ENCODE results near the gene WDR18. TPM values are rescaled to one million over a fixed set of nuclear protein-coding genes. Genes with fewer than 3 reads are reported as not detected.

The WDR18 gene
- total RNA-seq, 1 donor from 2014 or later = 38.6 TPM

DNA sequence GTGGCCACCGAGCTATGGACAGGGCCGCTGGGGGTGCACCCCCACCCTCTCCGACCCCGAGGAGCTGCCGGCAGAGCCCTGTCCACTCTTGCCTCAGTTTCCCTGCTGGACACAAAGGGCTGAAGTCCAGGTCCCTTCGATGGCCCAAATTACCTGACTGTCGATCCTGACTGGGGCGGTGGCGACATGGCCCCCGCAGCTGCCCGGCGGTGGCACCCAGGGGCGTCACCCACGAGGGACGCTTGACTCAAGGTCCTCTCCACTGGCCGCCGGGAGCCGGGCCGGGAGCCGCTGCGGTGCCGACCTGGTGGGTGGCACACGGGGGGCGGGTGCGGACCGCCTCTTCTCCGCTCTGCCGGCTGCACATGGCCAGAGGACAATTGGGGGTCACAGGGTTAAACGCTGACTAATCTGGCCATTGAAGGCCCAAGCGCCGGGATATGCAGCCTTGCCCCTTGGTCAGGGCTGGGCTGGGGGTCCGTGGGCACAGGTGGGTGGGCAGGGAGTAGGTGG, 42.0 kb upstream of the WDR18 start:
- H3K4me1 ChIP-seq = no peaks in the 10 kb centered on the region
- H3K79me2 ChIP-seq (ENCODE audit: low read depth) = peaks cover 95% of the 10 kb centered on the region
- no peaks in the 10 kb centered on the region for H3K27me3 ChIP-seq
- H2AFZ ChIP-seq (replicated peaks) = no peak overlapping the region
- H3K4me2 ChIP-seq = no peak overlapping the region
- H3F3A ChIP-seq (ENCODE audit: low read depth) = no peaks in the 10 kb centered on the region
- Mint-ChIP-seq H3K4me1 (peaks cover 14% of the 10 kb centered on the region), H3K9me3 (no peaks in the 10 kb centered on the region), H3K27ac (no peak overlapping the region), H3K36me3 (peaks cover 24% of the 10 kb centered on the region), H3K4me3 (no peak overlapping the region), H3K27me3 (ENCODE audit: insufficient read depth, low read depth) (peaks cover 8% of the 10 kb centered on the region)
- H3K9ac ChIP-seq = no peak overlapping the region
- H3K9me3 ChIP-seq (ENCODE audit: low read depth) = no peaks in the 10 kb centered on the region
- H3K36me3 ChIP-seq = no peaks in the 10 kb centered on the region
- H3K27ac ChIP-seq = no peak overlapping the region
- peaks cover 91% of the 10 kb centered on the region for H4K20me1 ChIP-seq (ENCODE audit: low read depth)
- no peak overlapping the region for H3K4me3 ChIP-seq
- no peak for DNase-seq (ENCODE audit: low spot score)
- TF ChIP-seq EZH2phosphoT487 (IDR thresholded peaks at IDR 0.05) (no peak), EZH2 (IDR thresholded peaks at IDR 0.05) (no peak)
- TF ChIP-seq, protein P1, sequence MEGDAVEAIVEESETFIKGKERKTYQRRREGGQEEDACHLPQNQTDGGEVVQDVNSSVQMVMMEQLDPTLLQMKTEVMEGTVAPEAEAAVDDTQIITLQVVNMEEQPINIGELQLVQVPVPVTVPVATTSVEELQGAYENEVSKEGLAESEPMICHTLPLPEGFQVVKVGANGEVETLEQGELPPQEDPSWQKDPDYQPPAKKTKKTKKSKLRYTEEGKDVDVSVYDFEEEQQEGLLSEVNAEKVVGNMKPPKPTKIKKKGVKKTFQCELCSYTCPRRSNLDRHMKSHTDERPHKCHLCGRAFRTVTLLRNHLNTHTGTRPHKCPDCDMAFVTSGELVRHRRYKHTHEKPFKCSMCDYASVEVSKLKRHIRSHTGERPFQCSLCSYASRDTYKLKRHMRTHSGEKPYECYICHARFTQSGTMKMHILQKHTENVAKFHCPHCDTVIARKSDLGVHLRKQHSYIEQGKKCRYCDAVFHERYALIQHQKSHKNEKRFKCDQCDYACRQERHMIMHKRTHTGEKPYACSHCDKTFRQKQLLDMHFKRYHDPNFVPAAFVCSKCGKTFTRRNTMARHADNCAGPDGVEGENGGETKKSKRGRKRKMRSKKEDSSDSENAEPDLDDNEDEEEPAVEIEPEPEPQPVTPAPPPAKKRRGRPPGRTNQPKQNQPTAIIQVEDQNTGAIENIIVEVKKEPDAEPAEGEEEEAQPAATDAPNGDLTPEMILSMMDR (IDR thresholded peaks at IDR 0.05) = no peak

DNA sequence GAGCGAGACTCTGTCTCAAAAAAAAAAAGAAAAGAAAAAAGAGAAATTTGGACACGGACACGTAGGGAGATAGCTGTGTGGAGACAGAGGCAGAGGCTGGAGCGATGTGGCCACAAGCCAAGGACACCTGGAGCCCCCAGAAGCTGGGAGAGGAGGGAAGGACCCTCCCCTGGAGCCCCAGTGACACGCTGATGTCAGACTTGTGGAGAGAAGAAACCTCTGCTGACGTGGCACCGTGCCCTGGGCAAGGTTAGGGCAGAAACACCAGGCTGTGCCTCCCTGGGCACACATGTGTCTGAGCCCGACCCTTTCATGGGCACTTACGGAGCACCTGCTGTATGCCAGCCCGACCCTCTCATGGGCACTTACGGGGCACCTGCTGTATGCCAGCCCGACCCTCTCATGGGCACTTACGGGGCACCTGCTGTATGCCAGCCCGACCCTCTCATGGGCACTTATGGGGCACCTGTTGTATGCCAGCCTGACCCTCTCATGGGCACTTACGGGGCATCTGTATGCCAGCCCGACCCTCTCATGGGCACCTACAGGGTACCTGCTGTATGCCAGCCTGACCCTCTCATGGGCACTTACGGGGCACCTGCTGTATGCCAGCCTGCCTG, 40.5 kb upstream of the WDR18 start:
- Mint-ChIP-seq H3K4me3 (no peak overlapping the region), H3K36me3 (peaks cover 19% of the 10 kb centered on the region), H3K27me3 (ENCODE audit: insufficient read depth, low read depth) (peaks cover 8% of the 10 kb centered on the region), H3K4me1 (peaks cover 10% of the 10 kb centered on the region), H3K9me3 (no peaks in the 10 kb centered on the region), H3K27ac (no peak overlapping the region)
- TF ChIP-seq EZH2phosphoT487 (IDR thresholded peaks at IDR 0.05) (no peak), EZH2 (IDR thresholded peaks at IDR 0.05) (no peak)
- TF ChIP-seq, protein P1 (IDR thresholded peaks at IDR 0.05) = no peak
- no peak overlapping the region for H3K4me3 ChIP-seq
- H4K20me1 ChIP-seq (ENCODE audit: low read depth) = peaks cover 93% of the 10 kb centered on the region
- H3K9me3 ChIP-seq (ENCODE audit: low read depth) = no peaks in the 10 kb centered on the region
- H3K79me2 ChIP-seq (ENCODE audit: low read depth) = peaks cover 96% of the 10 kb centered on the region
- no peak overlapping the region for H3K4me2 ChIP-seq
- H3K36me3 ChIP-seq = no peaks in the 10 kb centered on the region
- H3K9ac ChIP-seq = no peak overlapping the region
- H3K4me1 ChIP-seq = no peaks in the 10 kb centered on the region
- no peaks in the 10 kb centered on the region for H3K27me3 ChIP-seq
- no peak overlapping the region for H3K27ac ChIP-seq
- H2AFZ ChIP-seq (replicated peaks) = no peak overlapping the region
- H3F3A ChIP-seq (ENCODE audit: low read depth) = no peaks in the 10 kb centered on the region
- no peak for DNase-seq (ENCODE audit: low spot score)

DNA sequence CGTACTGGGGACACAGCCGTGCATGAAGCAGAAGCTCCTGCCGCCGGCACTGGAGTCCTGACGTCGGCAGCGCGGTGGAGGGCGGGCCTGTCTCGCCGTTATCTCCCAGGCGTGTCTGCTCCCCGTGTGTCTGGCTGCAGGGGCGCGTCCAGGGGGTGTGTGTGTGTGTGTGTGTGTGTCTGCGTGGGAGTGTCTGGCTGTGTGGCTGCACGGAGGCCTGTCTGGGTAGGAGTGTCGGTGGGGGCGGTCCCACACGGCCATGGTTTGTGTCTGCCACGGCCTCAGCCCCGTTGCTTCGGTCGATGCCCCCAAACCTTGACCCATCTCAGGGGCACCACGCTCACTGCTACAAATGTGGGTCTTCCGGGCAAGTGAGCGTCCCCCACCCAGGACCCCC, 40.0 kb upstream of the WDR18 start:
- Histone ChIP-seq H3K9me3 (ENCODE audit: low read depth) (no peaks in the 10 kb centered on the region), H3K27ac (no peak overlapping the region), H3K4me3 (no peak overlapping the region), H3K4me2 (no peak overlapping the region), H2AFZ (replicated peaks) (no peak overlapping the region), H4K20me1 (ENCODE audit: low read depth) (peaks cover 95% of the 10 kb centered on the region), H3K27me3 (no peaks in the 10 kb centered on the region), H3K9ac (no peak overlapping the region), H3K4me1 (no peaks in the 10 kb centered on the region), H3K79me2 (ENCODE audit: low read depth) (peaks cover 95% of the 10 kb centered on the region), H3F3A (ENCODE audit: low read depth) (no peaks in the 10 kb centered on the region), H3K36me3 (no peaks in the 10 kb centered on the region)
- Mint-ChIP-seq H3K27ac (no peak overlapping the region), H3K36me3 (peaks cover 19% of the 10 kb centered on the region), H3K4me3 (no peak overlapping the region), H3K4me1 (peaks cover 10% of the 10 kb centered on the region), H3K9me3 (no peaks in the 10 kb centered on the region), H3K27me3 (ENCODE audit: insufficient read depth, low read depth) (peaks cover 8% of the 10 kb centered on the region)
- DNase-seq (ENCODE audit: low spot score) = no peak
- TF ChIP-seq EZH2phosphoT487 (IDR thresholded peaks at IDR 0.05) (no peak), EZH2 (IDR thresholded peaks at IDR 0.05) (no peak)
- TF ChIP-seq, protein P1 (IDR thresholded peaks at IDR 0.05) = no peak

Measured in neural progenitor cell (in vitro differentiated cells).